Adipocyte (in vitro differentiated cells): ENCODE results near the gene EEF1A2.

Source experiments
- DNase-seq: peaks from one replicate; pipeline ENCODE4 v3.0.0-alpha.2; 2015; ENCODE audit warnings: low read depth
- H3K27me3 ChIP-seq: replicated peaks from 2 replicates; pipeline ENCODE4 v1.7.0; 2013; ENCODE audit warnings: mild to moderate bottlenecking, low read length, moderate library complexity; ENCODE audit not compliant: control insufficient read depth, insufficient read depth
- H3K36me3 ChIP-seq: 2 replicates; pipeline ENCODE4 v1.7.0; 2013; ENCODE audit warnings: low read length, mild to moderate bottlenecking, moderate library complexity; ENCODE audit not compliant: control insufficient read depth, insufficient read depth, severe bottlenecking
- H3K4me1 ChIP-seq: 2 replicates; pipeline ENCODE4 v1.7.0; 2013; ENCODE audit warnings: mild to moderate bottlenecking, low read length, moderate library complexity; ENCODE audit not compliant: control insufficient read depth, insufficient read depth
- H3K4me3 ChIP-seq: 2 replicates; pipeline ENCODE4 v1.7.0; 2013; ENCODE audit warnings: mild to moderate bottlenecking, low read length, moderate library complexity
- H3K9ac ChIP-seq: 2 replicates; pipeline ENCODE4 v1.7.0; 2013; ENCODE audit warnings: mild to moderate bottlenecking, low read length, moderate library complexity
- H3K9me3 ChIP-seq: 2 replicates; pipeline ENCODE4 v1.7.0; 2013; ENCODE audit warnings: mild to moderate bottlenecking, low read length, moderate library complexity; ENCODE audit not compliant: control insufficient read depth

Gene EEF1A2

DNA sequence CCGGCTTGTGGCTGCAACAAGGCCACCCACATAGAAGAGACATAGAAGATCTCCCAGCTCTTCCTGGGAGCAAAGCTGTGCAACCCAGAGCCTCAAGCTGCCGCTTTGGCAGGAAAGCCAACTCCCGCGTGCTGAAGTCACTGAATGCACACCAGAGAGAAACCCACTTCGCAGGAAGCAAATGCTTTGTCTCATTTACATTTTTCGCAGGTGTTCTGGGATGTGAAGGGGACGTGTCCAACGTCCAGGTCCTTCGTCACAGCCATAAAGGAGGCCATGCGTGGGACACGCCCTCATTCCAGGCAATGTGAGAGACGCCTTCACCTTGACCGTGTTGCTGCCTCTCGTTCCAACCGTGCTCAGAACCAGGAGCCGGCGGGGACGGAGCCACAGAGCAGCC is 50.9 kb downstream of the EEF1A2 start:
- H3K27me3 ChIP-seq = peaks cover 29% of the 10 kb centered on the region
- H3K9ac ChIP-seq = no peak overlapping the region
- no peak for DNase-seq
- H3K4me1 ChIP-seq = no peaks in the 10 kb centered on the region
- no peak overlapping the region for H3K4me3 ChIP-seq
- H3K36me3 ChIP-seq = no peaks in the 10 kb centered on the region
- no peaks in the 10 kb centered on the region for H3K9me3 ChIP-seq

GRCh38 chr20:63447320-63447719 is 51.6 kb downstream of the EEF1A2 start:
- no peaks in the 10 kb centered on the region for H3K36me3 ChIP-seq
- peaks cover 25% of the 10 kb centered on the region for H3K27me3 ChIP-seq
- H3K4me3 ChIP-seq = no peak overlapping the region
- H3K9me3 ChIP-seq = no peaks in the 10 kb centered on the region
- DNase-seq = no peak
- no peaks in the 10 kb centered on the region for H3K4me1 ChIP-seq
- no peak overlapping the region for H3K9ac ChIP-seq

GRCh38 chr20:63446216-63447024 is 52.5 kb downstream of the EEF1A2 start:
- H3K36me3 ChIP-seq = no peaks in the 10 kb centered on the region
- peaks cover 22% of the 10 kb centered on the region for H3K27me3 ChIP-seq
- H3K4me1 ChIP-seq = no peaks in the 10 kb centered on the region
- DNase-seq = no peak
- no peaks in the 10 kb centered on the region for H3K9me3 ChIP-seq
- no peak overlapping the region for H3K4me3 ChIP-seq
- no peak overlapping the region for H3K9ac ChIP-seq

GRCh38 chr20:63445075-63445734 is 53.7 kb downstream of the EEF1A2 start:
- Histone ChIP-seq H3K27me3 (peaks cover 25% of the 10 kb centered on the region), H3K4me1 (no peaks in the 10 kb centered on the region), H3K9ac (no peak overlapping the region), H3K4me3 (no peak overlapping the region), H3K36me3 (no peaks in the 10 kb centered on the region), H3K9me3 (no peaks in the 10 kb centered on the region)
- DNase-seq = no peak

DNA sequence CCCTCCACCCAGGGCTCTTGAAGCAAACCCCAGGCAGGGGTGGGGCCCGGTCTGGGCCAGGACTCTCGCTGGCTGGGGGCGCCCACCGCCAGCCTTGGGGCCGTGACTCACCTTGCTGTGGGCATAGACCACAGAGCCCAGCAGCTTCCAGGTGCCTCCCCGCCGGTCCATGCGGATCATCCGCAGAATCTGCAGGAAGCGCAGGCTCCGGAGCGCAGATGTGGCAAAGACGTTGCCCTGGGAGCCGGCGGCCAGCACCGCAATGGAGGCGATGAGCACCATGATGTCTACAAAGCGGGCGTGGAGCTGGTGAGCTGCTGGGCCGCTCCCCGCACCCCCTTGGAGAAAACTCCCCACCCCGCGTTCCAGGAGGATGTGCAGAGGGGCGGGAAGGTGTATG is 54.3 kb downstream of the EEF1A2 start:
- Histone ChIP-seq H3K9ac (no peak overlapping the region), H3K36me3 (no peaks in the 10 kb centered on the region), H3K27me3 (peaks cover 25% of the 10 kb centered on the region), H3K9me3 (no peaks in the 10 kb centered on the region), H3K4me1 (no peaks in the 10 kb centered on the region), H3K4me3 (no peak overlapping the region)
- DNase-seq = no peak

DNA sequence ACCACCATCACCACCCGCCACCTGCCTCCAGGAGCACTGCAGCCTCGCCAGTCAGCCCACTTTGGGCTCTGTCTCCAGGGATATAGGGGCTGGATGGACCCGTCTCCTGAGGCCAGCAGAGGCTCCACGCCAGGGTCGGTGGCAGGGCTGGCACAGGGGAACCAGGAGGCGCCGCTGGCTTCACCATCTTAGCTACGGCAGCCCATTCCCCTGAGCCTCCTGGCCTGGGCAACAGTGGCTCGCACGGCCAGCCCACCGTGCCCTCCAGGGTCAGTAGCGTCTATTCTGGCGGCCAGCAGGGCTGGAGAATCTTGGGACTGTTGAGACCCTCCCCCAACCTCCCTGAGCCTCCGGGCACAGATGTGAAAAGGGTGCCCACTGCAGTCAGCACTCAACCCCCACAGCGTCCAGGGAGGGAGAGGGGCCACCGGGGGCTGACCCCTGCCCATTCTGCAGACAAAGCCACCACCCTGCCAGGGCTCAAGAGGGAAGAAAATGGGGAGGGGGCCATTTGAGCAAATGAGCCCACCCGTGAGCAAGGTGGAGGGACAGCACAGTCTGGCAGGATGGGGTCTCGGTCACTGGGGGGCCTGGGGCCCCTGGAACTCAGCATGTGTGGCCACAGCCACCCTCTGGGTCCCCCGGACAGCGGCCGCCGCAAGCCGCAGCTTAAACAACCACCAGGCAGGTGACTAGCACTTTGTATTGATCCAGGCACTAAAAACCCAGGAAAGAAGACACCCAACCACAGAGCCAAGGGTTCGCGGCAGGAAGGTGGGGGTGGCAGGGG is 55.1 kb downstream of the EEF1A2 start:
- Histone ChIP-seq H3K4me1 (no peaks in the 10 kb centered on the region), H3K36me3 (no peaks in the 10 kb centered on the region), H3K9me3 (no peaks in the 10 kb centered on the region), H3K4me3 (no peak overlapping the region), H3K27me3 (peaks cover 25% of the 10 kb centered on the region), H3K9ac (no peak overlapping the region)
- DNase-seq = no peak

GRCh38 chr20:63442100-63442493 is 56.8 kb downstream of the EEF1A2 start:
- Histone ChIP-seq H3K9ac (no peak overlapping the region), H3K9me3 (no peaks in the 10 kb centered on the region), H3K4me1 (no peaks in the 10 kb centered on the region), H3K4me3 (no peak overlapping the region), H3K27me3 (peaks cover 19% of the 10 kb centered on the region), H3K36me3 (no peaks in the 10 kb centered on the region)
- peak; percentile 52 for DNase-seq

DNA sequence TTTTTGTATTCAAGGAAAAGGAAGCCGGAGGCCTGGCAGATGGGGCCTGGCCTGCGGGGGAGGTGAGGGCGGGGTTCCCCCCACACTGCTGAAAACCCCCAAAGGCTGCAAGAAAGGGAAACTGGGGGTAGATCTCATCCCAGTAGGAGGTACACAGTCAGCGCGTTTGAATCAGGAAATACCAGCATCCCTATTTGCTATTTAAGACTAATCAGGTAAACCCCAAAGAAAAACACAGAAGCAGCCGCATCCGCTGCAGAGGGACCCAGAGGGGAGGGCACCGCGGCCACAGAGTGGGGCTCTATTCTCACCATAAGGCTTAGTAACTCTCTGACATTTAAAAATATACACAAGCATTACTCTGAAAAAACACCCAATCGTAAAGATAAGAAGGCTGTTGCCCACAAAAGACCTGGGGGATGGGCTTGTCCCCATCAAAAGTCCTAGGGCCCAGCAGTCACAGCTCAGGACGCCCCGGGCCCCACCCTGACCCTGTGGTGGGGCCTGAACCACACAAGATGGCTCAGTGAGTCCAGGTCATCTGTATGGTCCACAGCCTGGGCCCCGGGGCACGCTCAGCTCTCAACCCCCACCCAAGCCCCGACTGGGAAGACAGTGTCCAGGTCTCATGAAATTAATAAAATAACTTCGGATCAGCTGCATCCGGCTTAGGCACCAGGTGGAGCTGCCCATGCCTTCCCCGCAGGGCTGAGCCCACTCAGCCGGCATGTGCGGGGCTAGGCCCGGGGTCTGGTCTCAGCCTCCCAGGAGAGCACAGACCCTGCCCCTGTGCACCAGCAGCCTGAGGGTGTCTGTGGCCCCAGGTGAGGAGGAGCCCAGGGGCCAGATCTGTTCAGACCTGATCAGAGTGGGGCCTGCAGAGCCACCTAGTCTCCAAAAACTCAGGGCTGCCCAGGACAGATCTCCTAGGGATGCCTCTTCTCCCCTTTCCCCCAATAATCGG is 57.5 kb downstream of the EEF1A2 start:
- DNase-seq = no peak
- Histone ChIP-seq H3K36me3 (no peaks in the 10 kb centered on the region), H3K4me1 (no peaks in the 10 kb centered on the region), H3K4me3 (no peak overlapping the region), H3K9ac (no peak overlapping the region), H3K27me3 (peaks cover 20% of the 10 kb centered on the region), H3K9me3 (no peaks in the 10 kb centered on the region)

DNA sequence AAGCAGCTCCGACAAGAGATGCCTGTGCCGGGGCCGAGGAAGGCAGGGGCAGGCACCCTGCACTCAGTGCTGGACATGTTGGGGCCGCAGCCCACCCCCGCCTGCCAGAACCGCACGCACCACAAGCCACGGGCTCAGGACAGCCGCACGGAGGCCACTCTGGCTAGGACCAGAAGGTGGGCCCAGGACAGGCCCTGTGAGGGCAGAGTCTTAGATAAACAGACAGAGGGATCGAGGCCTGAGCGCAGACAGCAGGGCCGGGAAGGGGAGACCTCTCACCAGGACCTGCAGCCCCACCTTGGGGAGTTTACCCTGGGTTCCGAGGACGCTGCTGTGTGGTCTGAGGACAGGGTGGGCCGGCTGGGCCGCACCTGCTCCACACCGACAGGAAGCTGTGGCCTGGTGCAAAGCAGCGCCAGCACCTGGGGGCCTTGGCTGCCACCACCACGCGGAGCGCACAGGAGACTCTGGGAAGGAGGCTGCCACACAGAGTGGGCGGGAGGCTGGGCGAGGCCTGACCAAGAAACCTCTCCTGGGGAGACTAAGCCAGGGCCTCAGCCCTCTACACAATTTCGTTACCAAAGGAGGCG is 58.4 kb downstream of the EEF1A2 start:
- DNase-seq = no peak

GRCh38 chr20:63439866-63440265 is 59.0 kb downstream of the EEF1A2 start:
- Histone ChIP-seq H3K36me3 (no peaks in the 10 kb centered on the region), H3K9me3 (no peaks in the 10 kb centered on the region), H3K9ac (no peak overlapping the region), H3K27me3 (peaks cover 17% of the 10 kb centered on the region), H3K4me1 (no peaks in the 10 kb centered on the region), H3K4me3 (no peak overlapping the region)
- DNase-seq = no peak

More for the DNA sequence above, 58.4 kb downstream of the EEF1A2 start:
- H3K27me3 ChIP-seq = peaks cover 20% of the 10 kb centered on the region
- H3K9ac ChIP-seq = no peak overlapping the region
- H3K4me1 ChIP-seq = no peaks in the 10 kb centered on the region
- no peaks in the 10 kb centered on the region for H3K9me3 ChIP-seq
- no peaks in the 10 kb centered on the region for H3K36me3 ChIP-seq
- no peak overlapping the region for H3K4me3 ChIP-seq
